RWPE2 (cell line): ENCODE measurements around the gene PDE9A.
A peak's percentile ranks its signal among the peaks of the same experiment; 100 is the strongest.

Source experiments
- ATAC-seq: fragments of 200-7000 bp; cut with Tn5 transposase; 3 replicates; pipeline ENCODE4 v1.9.1; 2021; ENCODE audit warnings: low read depth
- DNase-seq: peaks from one replicate; pipeline ENCODE4 v3.0.0-alpha.2; 2020; ENCODE audit warnings: low spot score
- H3K27ac ChIP-seq: fragments of 450-650 bp; 2 replicates; pipeline ENCODE4 v1.5.1; 2017; ENCODE audit warnings: mild to moderate bottlenecking; ENCODE audit not compliant: poor library complexity, severe bottlenecking
- H3K27me3 ChIP-seq: fragments of 250-450 bp; sonication (Bioruptor Pico); 2 replicates; pipeline ENCODE4 v1.5.1; 2021; ENCODE audit warnings: mild to moderate bottlenecking, moderate library complexity; ENCODE audit not compliant: insufficient read depth, poor library complexity, severe bottlenecking
- H3K36me3 ChIP-seq: fragments of 250-450 bp; sonication (Bioruptor Pico); 2 replicates; pipeline ENCODE4 v1.5.1; 2020; ENCODE audit warnings: low read depth, mild to moderate bottlenecking, moderate library complexity
- H3K4me1 ChIP-seq: fragments of 250-450 bp; sonication (Bioruptor Pico); 2 replicates; pipeline ENCODE4 v1.5.1; 2021; ENCODE audit warnings: mild to moderate bottlenecking, moderate library complexity; ENCODE audit not compliant: insufficient read depth, poor library complexity, severe bottlenecking
- H3K4me3 ChIP-seq: fragments of 250-450 bp; sonication (Bioruptor Pico); 2 replicates; pipeline ENCODE4 v1.5.1; 2021; ENCODE audit warnings: mild to moderate bottlenecking, moderate library complexity; ENCODE audit not compliant: severe bottlenecking
- H3K9me3 ChIP-seq: fragments of 250-450 bp; sonication (Bioruptor Pico); 2 replicates; pipeline ENCODE4 v1.5.1; 2021; ENCODE audit warnings: mild to moderate bottlenecking, moderate library complexity; ENCODE audit not compliant: severe bottlenecking
- TF ChIP-seq, protein P1 (sequence below): fragments of 450-650 bp; IDR thresholded peaks from one replicate; pipeline ENCODE4 v1.5.1; 2017; ENCODE audit warnings: mild to moderate bottlenecking, moderate library complexity; ENCODE audit not compliant: poor library complexity, severe bottlenecking

The PDE9A gene

DNA sequence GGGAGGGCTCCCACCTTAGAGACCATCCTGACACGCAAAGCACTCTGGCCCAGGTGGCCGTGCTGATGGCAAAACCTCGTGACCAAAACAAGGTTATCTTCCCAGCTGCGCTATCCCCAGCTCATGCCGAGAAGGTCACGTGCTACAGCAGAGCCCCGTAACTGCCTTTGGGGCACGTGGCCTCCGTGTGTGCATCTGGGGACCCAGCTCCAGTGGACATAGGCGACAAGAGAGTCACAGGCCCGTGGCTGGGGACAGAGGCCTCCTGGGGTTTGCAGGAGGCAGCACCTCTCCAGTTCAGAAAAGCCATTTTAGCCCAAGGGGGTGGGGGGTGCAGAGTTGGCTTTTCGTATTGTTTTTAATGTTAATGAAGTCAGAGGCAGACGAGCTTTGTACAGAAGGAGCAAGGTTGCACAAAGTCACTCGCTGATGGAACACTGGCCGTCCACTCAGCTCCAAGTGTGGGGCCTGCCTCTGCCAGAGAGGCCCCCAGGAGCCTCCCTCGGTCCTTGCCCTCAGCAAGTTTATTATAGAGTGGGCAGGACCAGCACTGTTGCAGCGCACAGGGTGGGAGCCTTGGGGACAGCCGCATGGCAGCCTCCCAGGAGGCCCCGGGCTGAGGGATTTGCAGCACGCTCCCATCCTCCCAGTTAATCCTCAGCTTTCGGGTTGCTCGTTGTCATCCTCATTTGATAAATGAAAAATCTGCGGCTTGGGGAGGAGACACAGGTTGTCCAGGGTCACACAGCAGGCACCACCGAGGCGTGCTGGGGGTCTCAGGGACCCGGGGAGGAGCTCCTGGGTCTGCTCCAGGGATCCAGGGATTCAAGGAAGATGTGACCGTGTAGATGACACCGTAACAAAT, 8.0 kb upstream of the PDE9A start:
- DNase-seq (peak; percentile 23), ATAC-seq (no peak)
- H3K36me3 ChIP-seq, result no peaks in the 10 kb centered on the region
- H3K4me3 ChIP-seq, result no peak overlapping the region
- H3K9me3 ChIP-seq, result no peaks in the 10 kb centered on the region
- peaks cover 3% of the 10 kb centered on the region for H3K4me1 ChIP-seq
- H3K27ac ChIP-seq, result no peak overlapping the region
- peaks cover 3% of the 10 kb centered on the region for H3K27me3 ChIP-seq
- TF ChIP-seq, protein P1, sequence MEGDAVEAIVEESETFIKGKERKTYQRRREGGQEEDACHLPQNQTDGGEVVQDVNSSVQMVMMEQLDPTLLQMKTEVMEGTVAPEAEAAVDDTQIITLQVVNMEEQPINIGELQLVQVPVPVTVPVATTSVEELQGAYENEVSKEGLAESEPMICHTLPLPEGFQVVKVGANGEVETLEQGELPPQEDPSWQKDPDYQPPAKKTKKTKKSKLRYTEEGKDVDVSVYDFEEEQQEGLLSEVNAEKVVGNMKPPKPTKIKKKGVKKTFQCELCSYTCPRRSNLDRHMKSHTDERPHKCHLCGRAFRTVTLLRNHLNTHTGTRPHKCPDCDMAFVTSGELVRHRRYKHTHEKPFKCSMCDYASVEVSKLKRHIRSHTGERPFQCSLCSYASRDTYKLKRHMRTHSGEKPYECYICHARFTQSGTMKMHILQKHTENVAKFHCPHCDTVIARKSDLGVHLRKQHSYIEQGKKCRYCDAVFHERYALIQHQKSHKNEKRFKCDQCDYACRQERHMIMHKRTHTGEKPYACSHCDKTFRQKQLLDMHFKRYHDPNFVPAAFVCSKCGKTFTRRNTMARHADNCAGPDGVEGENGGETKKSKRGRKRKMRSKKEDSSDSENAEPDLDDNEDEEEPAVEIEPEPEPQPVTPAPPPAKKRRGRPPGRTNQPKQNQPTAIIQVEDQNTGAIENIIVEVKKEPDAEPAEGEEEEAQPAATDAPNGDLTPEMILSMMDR, result no peak

DNA sequence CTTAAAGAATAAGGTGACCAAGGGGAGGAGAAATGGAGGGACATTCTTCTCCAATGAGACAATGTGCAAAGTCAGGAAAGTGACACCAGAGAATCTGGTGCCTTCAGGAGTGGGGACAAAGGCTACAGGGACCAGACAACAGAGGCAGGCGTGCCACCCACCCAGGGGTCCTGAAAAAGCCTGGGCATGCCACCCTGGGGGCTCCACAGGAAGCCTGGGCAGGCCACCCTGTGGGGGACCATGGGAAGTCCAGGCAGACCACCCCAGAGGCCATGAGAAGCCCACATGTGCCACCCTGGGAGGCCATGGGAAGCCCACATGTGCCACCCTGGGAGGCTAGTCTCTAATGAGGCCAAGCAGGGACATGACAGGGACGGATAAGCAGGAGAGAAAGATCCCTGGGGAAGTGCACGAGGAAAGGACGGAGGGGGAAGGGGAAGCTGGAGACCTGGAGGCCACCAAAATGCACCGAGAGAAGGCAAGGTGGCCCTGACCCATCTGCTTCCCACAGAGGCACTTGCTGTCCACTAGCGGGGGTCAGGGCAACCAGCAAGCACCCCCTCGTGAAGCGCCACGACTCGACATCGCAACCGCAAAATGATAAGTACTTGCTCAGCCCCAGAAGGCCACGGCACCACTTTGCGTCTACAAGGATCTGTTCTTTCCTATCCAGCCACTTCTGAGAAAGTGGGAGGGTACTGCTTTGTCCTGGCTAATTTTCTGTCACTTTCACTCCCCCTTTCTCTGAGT, 7.2 kb upstream of the PDE9A start:
- ATAC-seq, result no peak
- H3K27ac ChIP-seq, result no peak overlapping the region
- TF ChIP-seq, protein P1, result no peak

DNA sequence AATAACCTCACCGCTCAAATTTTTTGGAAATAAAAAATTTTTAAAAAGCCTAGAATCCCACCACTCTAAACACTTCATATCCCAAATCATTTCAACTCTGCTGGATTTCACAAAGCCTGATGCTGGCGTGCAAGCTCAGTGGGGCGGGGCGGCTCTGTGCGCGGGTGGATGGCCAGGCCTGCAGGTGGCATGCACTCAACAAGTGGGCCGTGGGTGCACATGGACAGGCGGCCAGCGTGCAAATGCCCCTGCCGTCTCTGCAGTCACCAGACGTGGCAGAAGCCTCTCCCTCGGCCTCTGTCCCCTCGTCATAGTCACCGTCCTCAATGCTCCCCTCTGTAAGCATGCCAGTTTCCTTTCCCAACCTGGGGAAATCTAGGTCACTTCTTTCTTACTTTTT, 6.6 kb upstream of the PDE9A start:
- no peak overlapping the region for H3K4me3 ChIP-seq
- H3K27me3 ChIP-seq, result no peaks in the 10 kb centered on the region
- H3K4me1 ChIP-seq, result no peaks in the 10 kb centered on the region
- peak; percentile 56 for DNase-seq
- no peak overlapping the region for H3K27ac ChIP-seq
- TF ChIP-seq, protein P1, result no peak
- ATAC-seq, result no peak
- no peaks in the 10 kb centered on the region for H3K36me3 ChIP-seq
- H3K9me3 ChIP-seq, result no peaks in the 10 kb centered on the region

More for the DNA sequence above, 7.2 kb upstream of the PDE9A start:
- peak; percentile 42 for DNase-seq
- H3K36me3 ChIP-seq, result no peaks in the 10 kb centered on the region
- no peaks in the 10 kb centered on the region for H3K4me1 ChIP-seq
- no peaks in the 10 kb centered on the region for H3K9me3 ChIP-seq
- H3K4me3 ChIP-seq, result no peak overlapping the region
- peaks cover 3% of the 10 kb centered on the region for H3K27me3 ChIP-seq

DNA sequence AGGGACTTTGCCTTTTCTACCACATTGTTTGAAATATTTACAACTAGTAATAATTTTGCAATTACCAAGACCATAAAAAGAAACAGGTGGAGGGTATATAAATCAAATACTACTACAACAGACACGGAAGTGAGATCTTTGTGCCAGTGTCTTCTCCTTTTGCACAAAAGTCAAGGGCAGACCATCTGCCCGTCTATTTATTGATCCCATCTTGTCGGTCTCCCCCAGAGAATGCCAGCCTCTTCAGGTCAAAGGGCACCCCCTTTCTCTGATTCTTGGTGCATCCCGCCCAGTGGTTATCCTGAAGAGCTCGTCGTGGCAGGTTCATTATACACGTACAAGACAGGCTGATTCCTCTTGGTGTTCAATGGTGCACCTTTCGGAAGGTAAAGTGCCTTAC, 4.8 kb upstream of the PDE9A start:
- Histone ChIP-seq H3K9me3 (no peaks in the 10 kb centered on the region), H3K4me1 (peaks cover 3% of the 10 kb centered on the region), H3K4me3 (no peak overlapping the region), H3K36me3 (no peaks in the 10 kb centered on the region), H3K27me3 (peaks cover 5% of the 10 kb centered on the region), H3K27ac (no peak overlapping the region)
- no peak for ATAC-seq
- TF ChIP-seq, protein P1, result no peak
- peak; percentile 19 for DNase-seq
